HepG2 (cell line): Measurements from ENCODE around the gene RARA.
A peak's percentile ranks its signal among the peaks of the same experiment; 100 is the strongest.

ENCODE experiments used
- CEBPB ChIP-seq: IDR thresholded peaks from 2 replicates; pipeline ENCODE4 v1.6.1; 2011; ENCODE audit warnings: low read depth, low read length, improper control_type of control experiment, borderline replicate concordance
- FOXK1 ChIP-seq: sonication (generic); formaldehyde crosslinking; IDR thresholded peaks from 2 replicates; pipeline ENCODE4 v1.4.0; 2020; ENCODE audit warnings: low read depth, missing genetic modification reagents, borderline replicate concordance
- GABPA ChIP-seq, 2 experiments: IDR thresholded peaks; 2 replicates each; pipeline ENCODE4 v1.6.1; 2011 to 2016; ENCODE audit warnings: low read depth in 2 of 2, low read length in 1 of 2, missing biosample characterization in 1 of 2, missing genetic modification characterization in 1 of 2
- HMG20A ChIP-seq: IDR thresholded peaks from 2 replicates; pipeline ENCODE4 v1.6.1; 2016; ENCODE audit warnings: borderline replicate concordance
- JUNB ChIP-seq: sonication (generic); formaldehyde crosslinking; IDR thresholded peaks from 2 replicates; pipeline ENCODE4 v1.8.0; 2022; ENCODE audit warnings: missing genetic modification reagents, mild to moderate bottlenecking, borderline replicate concordance
- MEIS2 ChIP-seq: sonication (generic); formaldehyde crosslinking; IDR thresholded peaks from 2 replicates; pipeline ENCODE4 v1.9.0; 2021; ENCODE audit warnings: mild to moderate bottlenecking, missing genetic modification reagents
- RARG ChIP-seq: sonication (generic); formaldehyde crosslinking; IDR thresholded peaks from 2 replicates; pipeline ENCODE4 v1.4.0; 2020; ENCODE audit warnings: low read depth, mild to moderate bottlenecking, missing genetic modification reagents
- ZFX ChIP-seq: sonication (generic); formaldehyde crosslinking; IDR thresholded peaks from 2 replicates; pipeline ENCODE4 v1.4.0; 2020; ENCODE audit warnings: mild to moderate bottlenecking, low read depth, missing genetic modification reagents, moderate library complexity
- ZMAT3 ChIP-seq: sonication (generic); formaldehyde crosslinking; conservative IDR thresholded peaks from 2 replicates; pipeline ENCODE4 v1.7.0; 2021; ENCODE audit warnings: missing genetic modification reagents
- TF ChIP-seq, protein P1 (sequence below), 2 experiments: sonication (generic) in 1 of 2; formaldehyde crosslinking in 1 of 2; IDR thresholded peaks; 2 replicates each; pipeline versions ENCODE4 v1.5.1 to v1.6.1; 2011 to 2020; ENCODE audit warnings: borderline replicate concordance in 1 of 2, low read depth in 1 of 2, low read length in 1 of 2, mild to moderate bottlenecking in 1 of 2, missing genetic modification reagents in 1 of 2, moderate library complexity in 1 of 2
- TF ChIP-seq, protein P2 (sequence below): sonication (generic); formaldehyde crosslinking; IDR thresholded peaks from 2 replicates; pipeline ENCODE4 v1.9.0; 2021; ENCODE audit warnings: missing genetic modification reagents, borderline replicate concordance
- TF ChIP-seq, protein P3 (sequence below): sonication (generic); formaldehyde crosslinking; IDR thresholded peaks from 2 replicates; pipeline ENCODE4 v1.8.1; 2023; ENCODE audit warnings: missing genetic modification reagents, inconsistent platforms, borderline replicate concordance

DNA sequence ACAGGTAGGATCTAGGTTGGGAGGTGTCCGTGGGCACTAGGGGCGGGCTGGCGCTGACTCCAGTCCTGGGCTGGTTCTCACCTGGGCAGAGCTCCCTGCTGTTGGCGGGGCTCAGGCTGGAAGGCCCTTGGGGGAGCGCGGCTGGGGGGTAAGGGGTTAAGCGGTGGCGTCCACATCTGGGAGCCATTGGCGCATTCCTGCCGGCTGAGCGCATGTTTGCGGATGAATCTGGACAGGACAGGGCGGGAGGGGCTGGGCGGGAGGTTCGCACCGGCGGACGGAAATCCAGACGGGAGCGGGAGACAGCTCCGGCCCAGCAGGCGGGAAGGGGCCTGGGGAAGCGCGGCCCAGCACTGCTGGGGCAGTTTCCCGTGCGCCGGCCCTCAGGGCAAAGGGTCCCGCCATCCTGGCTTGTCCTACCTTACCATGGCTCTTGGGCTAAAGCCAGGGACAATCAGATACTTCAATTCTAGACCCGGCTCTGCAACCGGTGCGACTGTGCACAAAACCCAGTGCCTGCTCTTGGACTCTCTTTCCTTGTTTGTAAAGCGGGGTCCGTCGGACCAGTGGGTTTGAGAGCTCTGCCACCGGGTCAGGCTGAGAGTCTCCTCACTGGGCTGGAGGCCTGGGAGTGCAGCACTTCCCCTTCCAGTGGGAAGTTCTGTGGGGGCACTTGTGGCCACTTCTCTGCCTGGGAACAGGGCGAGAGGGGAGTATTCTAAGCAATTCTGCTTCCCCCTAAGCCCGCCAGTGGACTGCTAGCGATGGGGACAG is 7.8 kb downstream of the RARA start:
- TF ChIP-seq RARG (CRISPR knock-in tag) (no peak), FOXK1 (CRISPR knock-in tag) (no peak; the same call in 1 of the 2 replicates), MEIS2 (CRISPR knock-in tag) (peak; percentile 78; the same call in 1 of the 2 replicates), ZMAT3 (CRISPR knock-in tag) (peak; percentile 83), GABPA (IDR thresholded peaks at IDR 0.05; ENCODE audit: low read depth, low read length) (no peak), GABPA (CRISPR knock-in tag; IDR thresholded peaks at IDR 0.05; ENCODE audit: low read depth) (peak; percentile 43; the same call in 1 of the 2 replicates), CEBPB (no peak), HMG20A (no peak), ZFX (CRISPR knock-in tag) (peak; percentile 82; the same call in 1 of the 2 replicates), JUNB (CRISPR knock-in tag) (no peak; the same call in 1 of the 2 replicates)
- TF ChIP-seq, protein P1, sequence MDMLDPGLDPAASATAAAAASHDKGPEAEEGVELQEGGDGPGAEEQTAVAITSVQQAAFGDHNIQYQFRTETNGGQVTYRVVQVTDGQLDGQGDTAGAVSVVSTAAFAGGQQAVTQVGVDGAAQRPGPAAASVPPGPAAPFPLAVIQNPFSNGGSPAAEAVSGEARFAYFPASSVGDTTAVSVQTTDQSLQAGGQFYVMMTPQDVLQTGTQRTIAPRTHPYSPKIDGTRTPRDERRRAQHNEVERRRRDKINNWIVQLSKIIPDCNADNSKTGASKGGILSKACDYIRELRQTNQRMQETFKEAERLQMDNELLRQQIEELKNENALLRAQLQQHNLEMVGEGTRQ (IDR thresholded peaks at IDR 0.05; ENCODE audit: low read depth, low read length) = no peak
- TF ChIP-seq, protein P1 (CRISPR knock-in tag; IDR thresholded peaks at IDR 0.05; ENCODE audit: borderline replicate concordance) = peak; percentile 18; the same call in 1 of the 2 replicates
- TF ChIP-seq, protein P2, sequence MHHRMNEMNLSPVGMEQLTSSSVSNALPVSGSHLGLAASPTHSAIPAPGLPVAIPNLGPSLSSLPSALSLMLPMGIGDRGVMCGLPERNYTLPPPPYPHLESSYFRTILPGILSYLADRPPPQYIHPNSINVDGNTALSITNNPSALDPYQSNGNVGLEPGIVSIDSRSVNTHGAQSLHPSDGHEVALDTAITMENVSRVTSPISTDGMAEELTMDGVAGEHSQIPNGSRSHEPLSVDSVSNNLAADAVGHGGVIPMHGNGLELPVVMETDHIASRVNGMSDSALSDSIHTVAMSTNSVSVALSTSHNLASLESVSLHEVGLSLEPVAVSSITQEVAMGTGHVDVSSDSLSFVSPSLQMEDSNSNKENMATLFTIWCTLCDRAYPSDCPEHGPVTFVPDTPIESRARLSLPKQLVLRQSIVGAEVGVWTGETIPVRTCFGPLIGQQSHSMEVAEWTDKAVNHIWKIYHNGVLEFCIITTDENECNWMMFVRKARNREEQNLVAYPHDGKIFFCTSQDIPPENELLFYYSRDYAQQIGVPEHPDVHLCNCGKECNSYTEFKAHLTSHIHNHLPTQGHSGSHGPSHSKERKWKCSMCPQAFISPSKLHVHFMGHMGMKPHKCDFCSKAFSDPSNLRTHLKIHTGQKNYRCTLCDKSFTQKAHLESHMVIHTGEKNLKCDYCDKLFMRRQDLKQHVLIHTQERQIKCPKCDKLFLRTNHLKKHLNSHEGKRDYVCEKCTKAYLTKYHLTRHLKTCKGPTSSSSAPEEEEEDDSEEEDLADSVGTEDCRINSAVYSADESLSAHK (CRISPR knock-in tag) = no peak
- TF ChIP-seq, protein P3, sequence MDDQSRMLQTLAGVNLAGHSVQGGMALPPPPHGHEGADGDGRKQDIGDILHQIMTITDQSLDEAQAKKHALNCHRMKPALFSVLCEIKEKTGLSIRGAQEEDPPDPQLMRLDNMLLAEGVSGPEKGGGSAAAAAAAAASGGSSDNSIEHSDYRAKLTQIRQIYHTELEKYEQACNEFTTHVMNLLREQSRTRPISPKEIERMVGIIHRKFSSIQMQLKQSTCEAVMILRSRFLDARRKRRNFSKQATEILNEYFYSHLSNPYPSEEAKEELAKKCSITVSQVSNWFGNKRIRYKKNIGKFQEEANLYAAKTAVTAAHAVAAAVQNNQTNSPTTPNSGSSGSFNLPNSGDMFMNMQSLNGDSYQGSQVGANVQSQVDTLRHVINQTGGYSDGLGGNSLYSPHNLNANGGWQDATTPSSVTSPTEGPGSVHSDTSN = no peak
